Activated CD4-positive, alpha-beta T cell treated with anti-CD3 and anti-CD28 coated beads, Interleukin-2, Interleukin-6, amounts not matched to agents 100 ng/mL and 50 ng/mL, durations not matched to agents 16 hours and 8 hours (primary cell): ENCODE measurements around the gene KLF13.
A peak's percentile ranks its signal among the peaks of the same experiment; 100 is the strongest.
"Not testable (repeated sequence)": the region's sequence is repeated elsewhere in the genome, so short reads cannot be mapped to it uniquely, and the experiment has no call there.

ENCODE experiments used
- DNase-seq: peaks from one replicate; pipeline ENCODE4 v3.0.0-alpha.2; 2020

KLF13 gene

GRCh38 chr15:31347067-31347975, 20.7 kb downstream of the KLF13 start:
- DNase-seq, result peak; percentile 86

DNA sequence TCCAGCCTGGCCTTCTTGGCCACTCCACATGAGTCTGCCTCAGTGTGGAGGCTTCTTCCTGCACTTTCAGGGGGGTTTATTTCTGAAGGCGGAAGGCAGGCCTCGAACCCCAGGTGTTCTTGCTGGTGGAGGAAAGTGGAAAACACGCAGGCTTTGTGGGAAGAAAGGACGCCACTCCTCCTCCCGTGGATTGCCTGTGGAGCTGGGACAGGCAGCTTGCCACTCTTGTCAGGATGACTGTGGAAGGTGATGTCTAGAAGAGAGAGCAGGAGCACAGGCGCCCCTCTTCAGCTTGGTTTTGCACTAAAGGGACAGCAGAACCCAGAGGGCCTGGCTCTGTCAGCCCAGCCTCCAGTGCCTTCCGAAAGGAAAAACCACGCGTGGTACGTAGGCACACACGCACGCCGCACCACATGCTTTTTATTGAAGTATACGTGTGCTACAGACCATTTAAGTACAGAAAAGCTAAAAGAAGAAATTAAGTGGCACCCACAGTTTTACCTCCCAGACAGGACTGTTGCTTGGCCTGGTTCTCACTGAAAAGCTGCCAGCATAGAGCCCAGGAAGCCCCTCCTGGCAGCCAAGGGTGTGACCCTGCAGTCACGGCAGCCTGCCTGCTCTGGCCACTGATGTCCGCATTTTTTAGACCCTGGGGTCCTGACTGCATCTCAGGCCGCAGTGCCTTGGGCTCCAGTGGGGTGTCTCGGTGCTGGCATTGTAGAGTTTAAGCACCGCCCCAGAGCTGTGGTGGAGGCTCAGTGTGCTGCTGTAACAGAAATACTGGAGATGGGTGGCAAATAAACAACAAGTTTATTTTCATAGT, 21.6 kb downstream of the KLF13 start:
- no peak for DNase-seq

DNA sequence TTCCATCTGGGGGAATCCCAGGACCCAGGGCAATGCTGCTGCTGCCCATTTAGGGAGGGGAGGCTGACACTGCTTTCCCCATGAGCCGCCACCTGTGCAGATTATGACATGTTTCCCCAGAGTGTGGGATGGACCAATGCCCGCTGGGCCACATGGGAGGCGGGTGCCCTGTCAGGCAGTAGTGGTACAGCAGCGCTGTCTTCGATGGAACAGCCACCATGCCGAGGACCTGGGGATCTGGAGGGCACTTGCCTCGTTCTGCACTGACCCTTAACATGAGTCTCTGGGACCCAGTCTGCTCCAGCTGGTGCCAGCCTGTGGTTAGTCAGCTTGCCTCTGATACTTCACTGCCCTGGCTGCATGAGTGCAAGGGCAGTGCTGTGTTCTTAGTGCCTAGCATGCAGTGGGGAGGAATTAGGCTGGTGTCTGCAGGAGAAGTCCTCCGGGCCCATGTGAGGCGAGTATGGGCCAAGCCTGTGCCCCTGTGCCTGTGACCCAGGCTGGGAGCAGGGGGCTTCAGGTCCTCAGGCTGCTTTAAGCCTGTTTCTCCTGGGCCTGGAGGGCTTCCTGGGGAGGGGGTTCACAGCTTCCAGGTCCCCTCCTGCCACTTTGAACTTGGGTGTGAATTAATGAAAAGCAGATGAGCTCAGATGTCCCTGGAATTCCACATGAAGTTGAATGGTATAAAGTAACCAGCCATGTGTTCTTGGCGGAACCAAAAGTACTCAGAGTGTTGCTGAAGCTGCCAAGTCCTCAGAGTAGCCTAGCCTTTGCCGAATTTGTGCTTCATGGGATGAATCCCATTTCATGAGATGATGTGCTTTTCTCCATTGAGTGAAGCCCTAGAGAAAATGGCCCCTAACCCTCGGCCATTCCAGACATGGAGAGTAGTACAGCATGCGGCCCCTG, 22.9 kb downstream of the KLF13 start:
- DNase-seq, result no peak

- no peak for DNase-seq
These were observed 24.1 kb downstream of the KLF13 start for GRCh38 chr15:31350771-31351170.

GRCh38 chr15:31352339-31352751, 25.7 kb downstream of the KLF13 start:
- no peak for DNase-seq

DNA sequence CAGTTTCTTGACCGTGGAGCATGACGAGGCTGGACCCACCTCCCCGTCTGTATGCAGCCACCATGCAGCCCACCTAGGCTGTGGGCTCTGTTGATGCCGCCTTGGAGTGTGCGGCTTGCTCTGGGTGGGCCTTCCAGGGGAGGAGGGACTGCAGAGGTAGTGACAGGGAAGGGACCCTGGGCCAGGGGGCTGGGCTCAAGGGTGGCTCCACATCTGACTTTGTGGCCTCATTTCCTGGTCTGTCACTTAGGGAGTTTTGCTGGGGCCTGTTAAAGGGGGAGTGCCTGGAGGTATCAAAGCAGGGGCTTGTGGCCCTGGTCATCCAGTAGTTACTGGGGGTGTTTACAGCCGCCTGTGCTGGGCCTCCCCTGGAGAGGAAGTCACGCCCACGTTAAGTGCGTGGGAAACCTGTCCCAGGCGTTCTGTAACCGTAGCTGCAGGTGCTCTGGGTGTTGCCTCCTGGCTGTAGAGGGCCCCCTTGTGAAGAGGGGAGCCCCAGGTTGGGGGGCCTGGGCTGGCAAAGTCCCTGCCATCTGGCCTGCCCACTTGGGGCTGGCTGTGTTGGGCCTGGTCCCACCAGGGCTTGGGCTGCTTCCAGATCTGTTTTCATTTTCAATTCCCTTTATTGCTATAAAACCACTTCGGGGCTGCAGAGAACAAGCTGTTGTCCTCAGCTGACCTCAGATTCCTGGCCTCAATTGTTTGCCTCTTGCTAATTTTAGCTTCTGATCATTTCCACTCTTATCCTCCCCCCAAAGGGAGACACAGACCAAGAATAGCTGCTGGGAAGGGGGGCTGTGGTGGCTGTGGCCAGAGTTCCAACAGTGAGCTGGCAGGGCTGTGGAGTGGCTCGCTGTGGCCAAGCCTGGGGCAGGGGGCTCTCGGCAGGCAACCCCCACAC, 26.5 kb downstream of the KLF13 start:
- peak; percentile 45 for DNase-seq

DNA sequence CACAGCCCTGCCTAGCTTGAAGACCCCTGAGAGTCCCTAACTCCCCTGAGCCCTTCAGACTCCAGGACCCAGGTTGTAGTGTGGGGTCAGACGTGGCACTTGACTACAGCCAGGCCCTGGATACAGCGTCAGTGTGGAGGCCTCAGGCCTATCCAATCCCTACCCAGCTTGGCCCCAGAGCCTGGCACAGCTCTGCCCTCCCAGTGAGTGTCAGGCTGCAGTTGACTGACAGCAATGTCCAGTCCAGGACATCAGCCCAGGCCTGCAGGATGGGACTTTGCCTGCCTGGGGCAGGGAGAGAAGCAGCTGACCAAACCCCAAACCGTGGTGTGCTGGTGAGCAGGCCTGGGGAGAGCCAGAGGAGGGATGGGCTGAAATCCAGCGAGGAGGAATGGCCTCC, 27.3 kb downstream of the KLF13 start:
- no peak for DNase-seq

GRCh38 chr15:31356097-31356496, 29.5 kb downstream of the KLF13 start:
- not testable (repeated sequence) for DNase-seq

GRCh38 chr15:31357148-31357547, 30.5 kb downstream of the KLF13 start:
- DNase-seq, result peak; percentile 48

DNA sequence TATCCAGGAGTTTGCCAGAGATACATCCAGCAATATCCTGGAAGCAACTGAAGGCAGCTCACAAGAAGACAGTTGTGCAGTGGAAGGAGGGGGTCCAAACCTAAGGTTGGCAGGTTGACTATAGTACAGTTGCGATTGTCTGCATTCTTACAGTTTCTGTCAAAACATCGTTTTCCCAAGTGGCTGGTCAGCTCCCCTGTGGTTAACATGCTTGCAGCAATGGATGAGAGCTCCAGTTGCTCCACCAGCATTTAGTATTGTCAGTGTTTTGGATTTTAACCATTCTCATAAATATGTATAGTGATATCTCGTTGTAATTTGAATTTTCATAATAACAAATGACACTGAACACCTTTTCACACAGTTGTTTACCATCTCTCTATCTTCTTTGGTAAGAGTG, 31.5 kb downstream of the KLF13 start:
- DNase-seq, result no peak

DNA sequence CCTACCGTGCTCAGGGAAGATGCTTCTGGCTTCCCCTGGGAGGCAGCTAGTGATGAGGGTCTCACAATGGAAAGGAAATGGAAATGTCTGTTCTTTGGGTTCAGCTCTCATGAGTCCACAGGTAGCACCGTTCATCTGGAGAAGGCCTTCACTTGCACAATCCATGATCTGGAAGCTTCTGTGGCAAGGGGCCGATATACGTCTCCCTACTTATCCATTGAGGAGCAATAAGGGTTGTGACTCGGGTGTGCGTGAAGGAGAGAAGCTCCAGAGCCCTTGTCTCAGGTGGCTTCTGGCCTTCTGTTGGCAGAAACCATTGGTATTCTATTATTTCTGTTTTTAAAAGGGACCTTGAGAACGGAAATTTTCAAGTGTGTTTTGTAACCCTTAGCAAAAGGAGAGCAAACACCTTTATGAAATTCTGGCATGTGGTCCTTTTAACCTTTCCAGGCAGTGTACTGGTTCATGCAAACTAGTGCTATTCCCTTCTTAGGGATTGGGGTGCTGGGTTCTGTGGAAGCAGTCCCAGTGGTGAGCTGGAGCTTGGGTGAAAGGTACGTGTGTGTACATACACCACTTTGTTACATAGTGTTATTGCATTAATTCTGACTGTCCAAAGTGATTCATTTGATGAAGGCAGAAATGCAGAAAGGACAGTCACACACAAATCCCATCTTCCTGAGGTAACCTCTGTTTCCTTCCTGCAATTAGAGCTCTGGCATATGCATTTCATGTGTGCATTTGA, 32.5 kb downstream of the KLF13 start:
- DNase-seq, result no peak

DNA sequence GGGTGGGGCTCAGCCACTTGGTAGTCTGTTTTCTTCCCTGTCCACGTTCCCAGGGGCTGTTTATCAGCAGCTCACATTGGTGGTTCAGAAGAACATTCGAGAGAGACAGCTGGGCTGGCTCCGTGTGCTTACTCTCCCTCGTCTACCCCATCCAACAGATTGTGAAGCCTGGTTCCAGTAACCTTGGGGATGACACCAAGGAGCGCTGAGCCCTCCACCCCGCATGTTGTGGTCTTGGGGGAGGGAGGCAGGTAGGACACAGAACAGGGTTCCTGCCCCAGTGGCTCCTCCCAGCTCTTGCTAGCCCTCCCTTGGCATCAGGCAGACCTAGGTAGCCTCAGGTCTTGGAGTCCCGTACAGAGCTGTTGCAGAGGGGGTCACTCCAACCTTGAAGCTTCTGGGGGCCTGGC, 33.1 kb downstream of the KLF13 start:
- no peak for DNase-seq

DNA sequence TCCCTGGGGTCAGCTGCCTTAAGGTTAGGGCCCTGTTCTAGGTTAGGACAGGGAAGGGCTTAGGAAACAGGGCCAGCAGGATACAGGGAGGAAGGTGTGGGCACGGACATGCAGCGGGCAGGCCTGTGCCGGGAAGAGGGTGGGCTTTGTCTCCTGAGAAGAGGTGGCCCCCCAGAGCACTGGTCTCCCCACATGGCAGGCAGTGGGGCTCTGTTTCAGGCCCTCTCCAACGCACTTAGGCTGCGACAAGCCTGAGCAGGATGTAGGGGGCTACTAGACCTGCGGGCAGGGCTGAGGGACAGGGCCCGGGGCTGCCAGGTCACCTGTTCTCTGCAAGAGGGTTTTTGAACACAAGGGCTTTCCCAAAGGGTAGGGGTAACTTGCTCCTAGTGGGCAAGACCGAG, 33.5 kb downstream of the KLF13 start:
- no peak for DNase-seq

DNA sequence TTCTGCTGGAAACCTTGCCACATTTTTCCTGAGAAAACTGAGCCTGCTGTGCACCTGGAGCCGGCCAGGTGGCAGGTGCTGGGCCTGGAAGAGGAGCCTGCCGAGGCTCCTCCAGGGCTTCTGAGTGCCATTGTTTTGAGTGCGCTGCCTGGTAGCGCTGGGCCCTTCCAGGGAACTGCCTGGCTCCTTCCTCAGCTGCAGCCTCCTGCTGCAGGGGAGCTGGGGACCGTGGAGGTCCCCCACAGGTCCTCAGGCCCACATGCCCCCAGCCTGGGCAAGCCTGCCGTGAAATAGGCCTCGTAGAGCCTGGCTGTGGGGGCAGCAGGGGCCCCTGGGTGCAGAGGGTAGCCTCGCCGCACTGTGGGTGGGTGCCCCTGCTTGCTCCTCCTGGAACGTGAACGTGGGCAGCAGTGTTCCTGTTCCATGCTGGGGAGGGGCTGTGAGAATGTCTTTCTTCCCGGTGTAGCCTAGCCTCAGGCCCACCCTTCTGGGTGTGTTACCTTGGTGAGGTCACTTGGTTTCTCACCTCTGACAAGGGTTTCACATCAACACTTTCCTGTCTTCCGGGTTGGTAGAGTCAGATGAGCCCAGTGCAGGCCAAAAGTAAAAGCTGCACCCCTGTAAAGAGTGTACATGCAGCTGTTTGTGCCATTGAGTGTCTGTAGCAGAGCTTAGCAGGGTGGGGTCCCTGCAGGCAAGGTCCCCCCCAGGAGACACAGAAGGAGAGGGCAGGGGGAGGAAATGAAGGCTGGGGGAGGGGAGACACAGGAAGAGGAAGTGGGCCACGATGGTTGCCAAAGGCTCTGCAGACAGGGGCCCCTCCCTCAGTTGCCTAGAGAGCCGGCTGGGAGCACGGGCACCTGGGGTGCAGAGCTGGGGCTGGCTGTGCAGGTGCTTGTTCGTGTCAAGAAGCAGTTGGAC, 34.5 kb downstream of the KLF13 start:
- DNase-seq, result peak; percentile 79

GRCh38 chr15:31361764-31362515, 35.3 kb downstream of the KLF13 start:
- no peak for DNase-seq

DNA sequence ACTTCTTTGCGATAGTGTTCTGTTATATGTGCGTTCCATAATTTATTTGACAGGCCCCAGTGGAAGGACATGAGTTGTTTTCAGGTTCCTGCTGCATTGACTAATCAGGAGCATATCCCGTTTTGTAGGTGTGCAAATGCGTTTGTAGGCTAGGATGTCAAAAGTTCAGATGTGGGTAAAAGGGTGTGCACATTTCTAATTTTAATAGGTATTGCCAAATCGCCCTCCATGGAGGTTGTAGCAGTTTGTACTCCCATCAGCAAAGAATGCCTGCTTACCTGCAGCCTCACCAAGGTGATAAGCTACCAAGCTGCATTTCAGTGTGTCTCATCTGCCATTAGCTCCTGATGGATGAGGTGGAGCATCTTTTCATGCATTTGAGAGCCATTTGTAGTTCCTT, 36.3 kb downstream of the KLF13 start:
- DNase-seq, result no peak

DNA sequence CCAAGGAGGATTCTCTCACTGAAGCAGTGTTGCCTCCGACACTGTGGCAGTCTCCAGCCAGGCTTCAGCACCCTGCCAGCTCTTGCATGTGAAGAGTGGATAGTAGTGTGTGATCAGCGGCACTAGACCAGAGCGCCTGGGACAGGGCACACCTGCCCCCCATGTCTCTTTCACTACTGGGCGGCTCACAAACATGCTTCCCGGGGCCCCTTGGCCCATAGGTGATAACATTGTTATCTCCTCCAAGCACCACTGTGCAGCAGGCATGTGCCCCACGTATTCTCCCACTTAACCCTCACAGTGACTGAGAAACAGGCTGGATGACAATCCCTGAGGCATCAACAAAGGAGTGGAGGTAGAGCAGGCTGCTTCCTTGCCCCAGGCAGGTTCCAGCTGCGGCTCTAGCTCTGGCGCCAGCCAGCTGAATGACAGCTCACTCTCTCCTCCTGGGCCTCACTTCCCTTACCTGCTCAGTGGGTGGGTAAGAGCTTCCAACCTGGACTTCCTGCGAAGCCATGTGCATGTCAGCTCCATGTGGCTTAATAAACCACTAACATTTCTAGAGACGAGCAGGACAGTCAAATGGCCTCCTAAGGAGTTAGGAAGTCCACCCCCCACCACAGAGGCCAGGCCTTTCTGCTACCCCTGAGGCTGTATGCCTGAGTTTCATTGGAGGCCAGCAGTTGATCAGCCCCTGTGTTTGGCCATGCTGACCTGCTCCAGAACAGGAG, 37.8 kb downstream of the KLF13 start:
- peak; percentile 43 for DNase-seq

GRCh38 chr15:31365032-31365654, 38.5 kb downstream of the KLF13 start:
- DNase-seq, result no peak
